Natural killer cell (primary cell): Measurements from ENCODE around the gene YBX3. TPM values are rescaled to one million over a fixed set of nuclear protein-coding genes. Genes with fewer than 3 reads are reported as not detected.

Experiments used
- ATAC-seq, 3 donors: fragments of 150-1000 bp in 2 of 3; fragments of 200-7000 bp in 1 of 3; cut with Tn5 transposase; 1 replicate in 1 of 3; 2 replicates in 2 of 3; pipeline ENCODE4 v1.10.0; 2021; ENCODE audit warnings: mild to moderate bottlenecking in 2 of 3, moderate library complexity in 2 of 3
- DNase-seq, 2 donors: peaks; one replicate each; pipeline versions ENCODE4 v3.0.0 to v3.0.0-alpha.2; 2013 to 2021; ENCODE audit warnings: mixed read lengths in 1 of 2
- H3K27ac ChIP-seq: one replicate; pipeline ENCODE4 v1.5.1; 2013; ENCODE audit warnings: mild to moderate bottlenecking, low read length
- H3K27me3 ChIP-seq: one replicate; pipeline ENCODE4 v1.6.1; 2013; ENCODE audit warnings: low read length; ENCODE audit not compliant: control insufficient read depth, insufficient read depth
- H3K36me3 ChIP-seq: one replicate; pipeline ENCODE4 v1.6.1; 2013; ENCODE audit warnings: low read length; ENCODE audit not compliant: control insufficient read depth, insufficient read depth
- H3K4me1 ChIP-seq: one replicate; pipeline ENCODE4 v1.6.1; 2013; ENCODE audit warnings: low read length; ENCODE audit not compliant: control insufficient read depth, insufficient read depth
- H3K4me3 ChIP-seq: one replicate; pipeline ENCODE4 v1.5.1; 2013; ENCODE audit warnings: low read length
- H3K9me3 ChIP-seq: one replicate; pipeline ENCODE4 v1.6.1; 2013; ENCODE audit warnings: low read length; ENCODE audit not compliant: control insufficient read depth, insufficient read depth
- H3K27ac Mint-ChIP-seq, 2 donors: one replicate each; pipeline ENCODE4 v1.8.0; 2022; ENCODE audit warnings: mild to moderate bottlenecking in 2 of 2, mixed read lengths in 2 of 2, moderate library complexity in 1 of 2
- H3K27me3 Mint-ChIP-seq, 2 donors: one replicate each; pipeline ENCODE4 v1.8.0; 2022; ENCODE audit warnings: low read depth in 2 of 2, mixed read lengths in 2 of 2
- H3K36me3 Mint-ChIP-seq: one replicate; pipeline ENCODE4 v1.8.0; 2022; ENCODE audit warnings: mixed read lengths
- H3K4me1 Mint-ChIP-seq, 2 donors: one replicate each; pipeline ENCODE4 v1.8.0; 2022; ENCODE audit warnings: mixed read lengths in 2 of 2
- H3K4me3 Mint-ChIP-seq: one replicate; pipeline ENCODE4 v1.8.0; 2022; ENCODE audit warnings: mild to moderate bottlenecking, moderate library complexity, mixed read lengths
- H3K9me3 Mint-ChIP-seq, 2 donors: one replicate each; pipeline ENCODE4 v1.8.0; 2022; ENCODE audit warnings: mixed read lengths in 2 of 2
- CTCF ChIP-seq: fragments of 200-600 bp; IDR thresholded peaks from one replicate; pipeline ENCODE4 v1.8.0; 2022; ENCODE audit warnings: antibody characterized with exemption
- WGBS: methylation state at CpG from one replicate; pipeline ENCODE4 v1.1.7; 2013; ENCODE audit warnings: missing lambda C conversion rate; ENCODE audit not compliant: insufficient coverage; 5-methylcytosine and 5-hydroxymethylcytosine counted together
- intact Hi-C: fragments of 100-400 bp; cut with micrococcal nuclease; formaldehyde crosslinking; loops from one replicate; pipeline ENCODE4 v1.14.2; 2022
- total RNA-seq, 4 donors: library from RNA; stranded (reverse); fragments of 120-200 nt in 1 of 4; gene quantifications; one replicate each; pipeline versions ENCODE4 v1.2.3 to v1.2.4, GENCODE V29; 2013 to 2022

YBX3 gene
- total RNA-seq, 3 donors from 2014 or later (not counting 1 experiment from before 2014, with no cell fraction given): 13.4 to 36.0 (median 33.0) TPM

- DNase-seq (no peak), ATAC-seq (no peak)
- Mint-ChIP-seq H3K4me3 (no peak overlapping the region), H3K4me1 (peaks cover 0 to 8% of the 10 kb centered on the region in 2 donors), H3K27me3 (peaks cover 2 to 17% of the 10 kb centered on the region in 2 donors), H3K36me3 (no peaks in the 10 kb centered on the region), H3K9me3 (no peaks in the 10 kb centered on the region), H3K27ac (no peak overlapping the region)
- H3K4me3 ChIP-seq: no peak overlapping the region
- H3K27ac ChIP-seq: no peak overlapping the region
- TF ChIP-seq CTCF: no peak
- H3K4me1 ChIP-seq: no peaks in the 10 kb centered on the region
- H3K9me3 ChIP-seq: no peaks in the 10 kb centered on the region
- H3K36me3 ChIP-seq: peaks cover 2% of the 10 kb centered on the region
- intact Hi-C loops: no loop called here
- no CpG with 5 or more reads among the region's 3 CpGs for WGBS
- no peaks in the 10 kb centered on the region for H3K27me3 ChIP-seq
Measured at GRCh38 chr12:10700581-10700980, 22.5 kb downstream of the YBX3 start.

GRCh38 chr12:10697862-10698261 is 25.3 kb downstream of the YBX3 start:
- H3K4me3 Mint-ChIP-seq: no peak overlapping the region
- no peak overlapping the region for H3K27ac ChIP-seq
- H3K9me3 Mint-ChIP-seq: no peaks in the 10 kb centered on the region
- no peaks in the 10 kb centered on the region for H3K4me1 ChIP-seq
- no peaks in the 10 kb centered on the region for H3K27me3 ChIP-seq
- H3K4me3 ChIP-seq: no peak overlapping the region
- no peak for TF ChIP-seq CTCF
- peaks cover 2 to 33% of the 10 kb centered on the region in 2 donors for H3K27me3 Mint-ChIP-seq
- H3K27ac Mint-ChIP-seq: no peak overlapping the region
- ATAC-seq: no peak
- intact Hi-C loops: no loop called here
- H3K9me3 ChIP-seq: no peaks in the 10 kb centered on the region
- H3K36me3 ChIP-seq: peaks cover 2% of the 10 kb centered on the region
- peaks cover 0 to 8% of the 10 kb centered on the region in 2 donors for H3K4me1 Mint-ChIP-seq
- WGBS: no CpG with 5 or more reads among the region's 1 CpG
- DNase-seq: no peak
- H3K36me3 Mint-ChIP-seq: peaks cover 8% of the 10 kb centered on the region

GRCh38 chr12:10697156-10697555 is 26.0 kb downstream of the YBX3 start:
- Mint-ChIP-seq H3K36me3 (peaks cover 8% of the 10 kb centered on the region), H3K4me3 (no peak overlapping the region), H3K27ac (no peak overlapping the region), H3K4me1 (peaks cover 0 to 8% of the 10 kb centered on the region in 2 donors), H3K27me3 (peaks cover 2 to 40% of the 10 kb centered on the region in 2 donors), H3K9me3 (no peaks in the 10 kb centered on the region)
- peaks cover 2% of the 10 kb centered on the region for H3K36me3 ChIP-seq
- H3K4me1 ChIP-seq: no peaks in the 10 kb centered on the region
- WGBS: 100% methylated on average over 2 of the region's 2 CpGs
- no peaks in the 10 kb centered on the region for H3K9me3 ChIP-seq
- no peak overlapping the region for H3K4me3 ChIP-seq
- TF ChIP-seq CTCF: no peak
- no peaks in the 10 kb centered on the region for H3K27me3 ChIP-seq
- DNase-seq (no peak), ATAC-seq (no peak)
- intact Hi-C loops: no loop called here
- H3K27ac ChIP-seq: no peak overlapping the region

- WGBS: 95% methylated on average over 1 of the region's 2 CpGs
Measured at GRCh38 chr12:10690906-10691305, 32.2 kb downstream of the YBX3 start.

More at GRCh38 chr12:10690906-10691305, 32.2 kb downstream of the YBX3 start:
- no peak overlapping the region for H3K4me3 ChIP-seq
- ATAC-seq: no peak
- TF ChIP-seq CTCF: no peak
- H3K9me3 Mint-ChIP-seq: no peaks in the 10 kb centered on the region
- no peaks in the 10 kb centered on the region for H3K4me1 Mint-ChIP-seq
- H3K4me3 Mint-ChIP-seq: no peak overlapping the region
- intact Hi-C loops: no loop called here
- no peaks in the 10 kb centered on the region for H3K36me3 ChIP-seq
- H3K4me1 ChIP-seq: no peaks in the 10 kb centered on the region
- no peak overlapping the region for H3K27ac Mint-ChIP-seq
- H3K27ac ChIP-seq: no peak overlapping the region
- DNase-seq: no peak
- H3K27me3 ChIP-seq: no peaks in the 10 kb centered on the region
- peaks cover 15% of the 10 kb centered on the region for H3K36me3 Mint-ChIP-seq
- peaks cover 5 to 37% of the 10 kb centered on the region in 2 donors for H3K27me3 Mint-ChIP-seq
- H3K9me3 ChIP-seq: no peaks in the 10 kb centered on the region
